Gastroesophageal sphincter (tissue), 4 donors: ENCODE results near the gene RASSF7. TPM values are rescaled to one million over a fixed set of nuclear protein-coding genes. Genes with fewer than 3 reads are reported as not detected.

Source experiments
- ATAC-seq: fragments of 150-250 bp; one replicate; pipeline ENCODE4 v1.9.1; 2016; ENCODE audit warnings: mild to moderate bottlenecking, moderate library complexity
- H3K27ac ChIP-seq, 4 donors: fragments of 200-600 bp; sonication (generic) in 3 of 4; 1 replicate in 3 of 4; 2 replicates in 1 of 4; pipeline ENCODE4 v1.5.1; 2016 to 2019
- H3K27me3 ChIP-seq: fragments of 200-600 bp; sonication (generic); one replicate; pipeline ENCODE4 v1.5.1; 2019
- H3K36me3 ChIP-seq, 2 donors: fragments of 200-600 bp; sonication (generic); one replicate each; pipeline ENCODE4 v1.5.1; 2019; ENCODE audit warnings: control low read depth in 1 of 2
- H3K4me1 ChIP-seq, 3 donors: fragments of 200-600 bp; sonication (generic); 1 replicate in 2 of 3; 2 replicates in 1 of 3; pipeline ENCODE4 v1.5.1; 2016 to 2019; ENCODE audit warnings: control low read depth in 2 of 3
- H3K4me3 ChIP-seq, 2 donors: fragments of 200-600 bp; sonication (generic); one replicate each; pipeline ENCODE4 v1.5.1; 2019; ENCODE audit warnings: mild to moderate bottlenecking in 1 of 2, moderate library complexity in 1 of 2
- H3K9me3 ChIP-seq, 3 donors: fragments of 200-600 bp; sonication (generic); one replicate each; pipeline ENCODE4 v1.5.1; 2017 to 2019; ENCODE audit warnings: control low read depth in 2 of 3
- EP300 ChIP-seq: sonication (generic); formaldehyde crosslinking; IDR thresholded peaks from one replicate; pipeline ENCODE4 v1.6.1; 2017; ENCODE audit warnings: antibody characterized with exemption, mild to moderate bottlenecking
- POLR2A ChIP-seq, 2 donors: fragments of 450-650 bp; IDR thresholded peaks; one replicate each; pipeline ENCODE4 v1.6.1; 2017; ENCODE audit warnings: antibody characterized with exemption in 2 of 2, mild to moderate bottlenecking in 2 of 2, moderate library complexity in 1 of 2
- POLR2AphosphoS5 ChIP-seq: sonication (generic); formaldehyde crosslinking; IDR thresholded peaks from one replicate; pipeline ENCODE4 v1.6.1; 2017; ENCODE audit warnings: antibody characterized with exemption
- WGBS, 2 donors: methylation state at CpG; one replicate each; pipeline ENCODE4 v1.1.5; 2018; ENCODE audit warnings: low coverage in 1 of 2; 5-methylcytosine and 5-hydroxymethylcytosine counted together
- total RNA-seq, 4 donors: library from RNA; depleted of rRNA; stranded (reverse); fragments of >200 nt; gene quantifications; one replicate each; pipeline ENCODE4 v1.1.0, GENCODE V29; 2016
- TF ChIP-seq, protein P1 (sequence below), 4 experiments: fragments of 200-600 bp in 2 of 4; fragments of 450-650 bp in 2 of 4; sonication (generic) in 1 of 4; IDR thresholded peaks; one replicate each; pipeline ENCODE4 v1.5.1; 2017 to 2019; ENCODE audit warnings: antibody characterized with exemption in 4 of 4, mild to moderate bottlenecking in 2 of 4, moderate library complexity in 2 of 4

RASSF7 gene
- total RNA-seq, 4 donors from 2014 or later = 3.4 to 12.5 (median 8.6) TPM

- no peak for TF ChIP-seq POLR2AphosphoS5
- no peak for TF ChIP-seq EP300
- TF ChIP-seq, protein P1, sequence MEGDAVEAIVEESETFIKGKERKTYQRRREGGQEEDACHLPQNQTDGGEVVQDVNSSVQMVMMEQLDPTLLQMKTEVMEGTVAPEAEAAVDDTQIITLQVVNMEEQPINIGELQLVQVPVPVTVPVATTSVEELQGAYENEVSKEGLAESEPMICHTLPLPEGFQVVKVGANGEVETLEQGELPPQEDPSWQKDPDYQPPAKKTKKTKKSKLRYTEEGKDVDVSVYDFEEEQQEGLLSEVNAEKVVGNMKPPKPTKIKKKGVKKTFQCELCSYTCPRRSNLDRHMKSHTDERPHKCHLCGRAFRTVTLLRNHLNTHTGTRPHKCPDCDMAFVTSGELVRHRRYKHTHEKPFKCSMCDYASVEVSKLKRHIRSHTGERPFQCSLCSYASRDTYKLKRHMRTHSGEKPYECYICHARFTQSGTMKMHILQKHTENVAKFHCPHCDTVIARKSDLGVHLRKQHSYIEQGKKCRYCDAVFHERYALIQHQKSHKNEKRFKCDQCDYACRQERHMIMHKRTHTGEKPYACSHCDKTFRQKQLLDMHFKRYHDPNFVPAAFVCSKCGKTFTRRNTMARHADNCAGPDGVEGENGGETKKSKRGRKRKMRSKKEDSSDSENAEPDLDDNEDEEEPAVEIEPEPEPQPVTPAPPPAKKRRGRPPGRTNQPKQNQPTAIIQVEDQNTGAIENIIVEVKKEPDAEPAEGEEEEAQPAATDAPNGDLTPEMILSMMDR (IDR thresholded peaks at IDR 0.05) = no peak
- no peak for TF ChIP-seq POLR2A (IDR thresholded peaks at IDR 0.05)
- Histone ChIP-seq H3K27ac (no peak overlapping the region), H3K4me3 (no peak overlapping the region), H3K27me3 (peaks cover 27% of the 10 kb centered on the region), H3K9me3 (no peaks in the 10 kb centered on the region), H3K4me1 (peaks cover 0 to 23% (median 18%) of the 10 kb centered on the region in 3 donors), H3K36me3 (no peaks in the 10 kb centered on the region)
- no peak for ATAC-seq
- WGBS, 2 donors = no CpG with 5 or more reads among the region's 23 CpGs
Measured at GRCh38 chr11:540583-541432, 20.0 kb upstream of the RASSF7 start.

- ATAC-seq = no peak
- H3K27me3 ChIP-seq = peaks cover 27% of the 10 kb centered on the region
- H3K4me1 ChIP-seq = peaks cover 0 to 17% (median 13%) of the 10 kb centered on the region in 3 donors
- no peaks in the 10 kb centered on the region for H3K9me3 ChIP-seq
- 100% methylated on average over 1 of the region's 20 CpGs; no CpG with 5 or more reads in 1 of the 2 donors for WGBS, 2 donors
- TF ChIP-seq, protein P1 (IDR thresholded peaks at IDR 0.05) = no peak
- TF ChIP-seq EP300 (no peak), POLR2AphosphoS5 (no peak), POLR2A (IDR thresholded peaks at IDR 0.05) (no peak)
- H3K27ac ChIP-seq = no peak overlapping the region
- H3K4me3 ChIP-seq = no peak overlapping the region
- no peaks in the 10 kb centered on the region for H3K36me3 ChIP-seq
Measured at GRCh38 chr11:541433-541885, 19.3 kb upstream of the RASSF7 start.

- no peaks in the 10 kb centered on the region for H3K9me3 ChIP-seq
- H3K4me3 ChIP-seq = no peak overlapping the region
- WGBS, 2 donors = no CpG with 5 or more reads among the region's 5 CpGs
- ATAC-seq = no peak
- TF ChIP-seq EP300 (no peak), POLR2A (IDR thresholded peaks at IDR 0.05) (no peak)
- TF ChIP-seq, protein P1 (IDR thresholded peaks at IDR 0.05) = no peak
- peaks cover 15% of the 10 kb centered on the region for H3K27me3 ChIP-seq
- no peaks in the 10 kb centered on the region for H3K36me3 ChIP-seq
- H3K4me1 ChIP-seq = no peaks in the 10 kb centered on the region
- no peak overlapping the region for H3K27ac ChIP-seq
Measured at GRCh38 chr11:544817-545166, 16.0 kb upstream of the RASSF7 start.

DNA sequence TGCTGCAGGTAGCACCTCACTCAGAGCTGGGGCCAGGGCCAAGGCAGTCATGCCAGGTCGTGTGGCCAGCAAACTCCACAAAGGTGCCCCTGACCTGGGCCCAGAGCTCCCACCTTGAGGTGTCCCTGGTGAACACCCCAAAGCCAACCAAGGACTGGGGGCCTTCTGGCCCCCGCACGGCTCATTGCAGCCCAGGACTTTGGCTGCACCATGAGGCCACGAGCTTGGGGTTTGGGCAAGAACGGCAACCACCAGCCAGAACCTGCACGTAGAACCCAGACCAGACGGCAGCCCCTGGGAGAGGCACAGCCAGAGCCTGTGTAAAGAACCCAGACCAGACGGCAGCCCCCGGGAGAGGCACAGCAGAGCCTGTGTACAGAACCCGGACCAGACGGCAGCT, 15.6 kb upstream of the RASSF7 start:
- no peaks in the 10 kb centered on the region for H3K4me1 ChIP-seq
- no peaks in the 10 kb centered on the region for H3K9me3 ChIP-seq
- H3K27me3 ChIP-seq = peaks cover 15% of the 10 kb centered on the region
- no peak for TF ChIP-seq POLR2AphosphoS5
- ATAC-seq = no peak
- H3K4me3 ChIP-seq = no peak overlapping the region
- 40% methylated on average over 1 of the region's 11 CpGs; no CpG with 5 or more reads in 1 of the 2 donors for WGBS, 2 donors
- H3K27ac ChIP-seq = no peak overlapping the region
- H3K36me3 ChIP-seq = peaks cover 0 to 3% of the 10 kb centered on the region in 2 donors

- 90 to 91% methylated on average over 6 of the region's 32 CpGs for WGBS, 2 donors
- peaks cover 0 to 7% of the 10 kb centered on the region in 2 donors for H3K36me3 ChIP-seq
Measured at GRCh38 chr11:548700-549603, 11.8 kb upstream of the RASSF7 start.

More at GRCh38 chr11:548700-549603, 11.8 kb upstream of the RASSF7 start:
- no peak overlapping the region for H3K4me3 ChIP-seq
- TF ChIP-seq EP300 (no peak), POLR2A (IDR thresholded peaks at IDR 0.05) (no peak), POLR2AphosphoS5 (no peak)
- TF ChIP-seq, protein P1 (IDR thresholded peaks at IDR 0.05) = no peak
- H3K27ac ChIP-seq = no peak overlapping the region
- H3K9me3 ChIP-seq = no peaks in the 10 kb centered on the region
- H3K27me3 ChIP-seq = peaks cover 47% of the 10 kb centered on the region
- ATAC-seq = no peak
- no peaks in the 10 kb centered on the region for H3K4me1 ChIP-seq
